HEK293 (cell line): ENCODE results near the gene RIPPLY2.

Experiments used
- KLF1 ChIP-seq: fragments of 450-650 bp; formaldehyde crosslinking; IDR thresholded peaks from 2 replicates; pipeline ENCODE4 v1.5.1; 2016; ENCODE audit warnings: missing biosample characterization, missing genetic modification characterization
- YY1 ChIP-seq: fragments of 450-650 bp; formaldehyde crosslinking; IDR thresholded peaks from 2 replicates; pipeline ENCODE4 v1.5.1; 2018; ENCODE audit warnings: missing biosample characterization, missing genetic modification characterization
- ZNF114 ChIP-seq: fragments of 450-650 bp; formaldehyde crosslinking; IDR thresholded peaks from 2 replicates; pipeline ENCODE4 v1.5.0; 2017; ENCODE audit warnings: missing biosample characterization, missing genetic modification characterization
- ZNF157 ChIP-seq: fragments of 450-650 bp; formaldehyde crosslinking; IDR thresholded peaks from 2 replicates; pipeline ENCODE4 v1.5.1; 2016; ENCODE audit warnings: missing biosample characterization, missing genetic modification characterization
- ZNF16 ChIP-seq: fragments of 450-650 bp; formaldehyde crosslinking; IDR thresholded peaks from 2 replicates; pipeline ENCODE4 v1.5.1; 2016; ENCODE audit warnings: low read depth, missing biosample characterization, missing genetic modification characterization
- ZNF747 ChIP-seq: fragments of 450-650 bp; formaldehyde crosslinking; IDR thresholded peaks from 2 replicates; pipeline ENCODE4 v1.5.1; 2016; ENCODE audit warnings: missing biosample characterization, missing genetic modification characterization
- TF ChIP-seq, protein P1 (sequence below): fragments of 450-650 bp; formaldehyde crosslinking; IDR thresholded peaks from 2 replicates; pipeline ENCODE4 v1.5.1; 2016; ENCODE audit warnings: missing biosample characterization, missing genetic modification characterization
- TF ChIP-seq, protein P2 (sequence below): fragments of 450-650 bp; formaldehyde crosslinking; IDR thresholded peaks from 2 replicates; pipeline ENCODE4 v1.5.1; 2016; ENCODE audit warnings: missing biosample characterization, missing genetic modification characterization
- TF ChIP-seq, protein P3 (sequence below): sonication (generic); formaldehyde crosslinking; IDR thresholded peaks from 2 replicates; pipeline ENCODE4 v1.8.1; 2022; ENCODE audit warnings: mild to moderate bottlenecking, moderate library complexity, missing genetic modification reagents
- TF ChIP-seq, protein P4 (sequence below): fragments of 450-650 bp; formaldehyde crosslinking; IDR thresholded peaks from 2 replicates; pipeline ENCODE4 v1.5.1; 2016; ENCODE audit warnings: missing biosample characterization, missing genetic modification characterization

DNA sequence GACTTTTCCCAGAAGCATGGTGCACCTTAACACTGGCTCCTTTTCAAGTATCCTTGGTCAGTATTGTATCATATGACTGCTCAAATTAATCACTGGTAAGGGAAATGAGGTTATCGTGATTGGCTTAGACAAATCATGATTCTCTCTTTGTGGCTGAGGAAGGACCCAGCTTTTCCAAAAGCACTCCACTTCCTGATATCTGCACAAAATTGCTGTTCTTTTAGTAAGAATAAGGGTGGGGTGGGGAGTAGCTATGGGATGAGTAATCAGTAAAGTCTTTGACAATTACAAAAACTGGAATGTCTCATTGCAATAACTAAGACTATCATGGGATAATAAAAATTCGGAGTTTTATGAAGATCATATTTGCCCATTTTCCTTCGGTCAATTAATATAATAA lies 9.0 kb upstream of the RIPPLY2 start:
- TF ChIP-seq KLF1: no peak
- TF ChIP-seq ZNF114: no peak
- TF ChIP-seq, protein P1, sequence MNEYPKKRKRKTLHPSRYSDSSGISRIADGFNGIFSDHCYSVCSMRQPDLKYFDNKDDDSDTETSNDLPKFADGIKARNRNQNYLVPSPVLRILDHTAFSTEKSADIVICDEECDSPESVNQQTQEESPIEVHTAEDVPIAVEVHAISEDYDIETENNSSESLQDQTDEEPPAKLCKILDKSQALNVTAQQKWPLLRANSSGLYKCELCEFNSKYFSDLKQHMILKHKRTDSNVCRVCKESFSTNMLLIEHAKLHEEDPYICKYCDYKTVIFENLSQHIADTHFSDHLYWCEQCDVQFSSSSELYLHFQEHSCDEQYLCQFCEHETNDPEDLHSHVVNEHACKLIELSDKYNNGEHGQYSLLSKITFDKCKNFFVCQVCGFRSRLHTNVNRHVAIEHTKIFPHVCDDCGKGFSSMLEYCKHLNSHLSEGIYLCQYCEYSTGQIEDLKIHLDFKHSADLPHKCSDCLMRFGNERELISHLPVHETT (tag by site-specific recombination): no peak
- TF ChIP-seq ZNF157 (tag by site-specific recombination): no peak
- TF ChIP-seq, protein P2, sequence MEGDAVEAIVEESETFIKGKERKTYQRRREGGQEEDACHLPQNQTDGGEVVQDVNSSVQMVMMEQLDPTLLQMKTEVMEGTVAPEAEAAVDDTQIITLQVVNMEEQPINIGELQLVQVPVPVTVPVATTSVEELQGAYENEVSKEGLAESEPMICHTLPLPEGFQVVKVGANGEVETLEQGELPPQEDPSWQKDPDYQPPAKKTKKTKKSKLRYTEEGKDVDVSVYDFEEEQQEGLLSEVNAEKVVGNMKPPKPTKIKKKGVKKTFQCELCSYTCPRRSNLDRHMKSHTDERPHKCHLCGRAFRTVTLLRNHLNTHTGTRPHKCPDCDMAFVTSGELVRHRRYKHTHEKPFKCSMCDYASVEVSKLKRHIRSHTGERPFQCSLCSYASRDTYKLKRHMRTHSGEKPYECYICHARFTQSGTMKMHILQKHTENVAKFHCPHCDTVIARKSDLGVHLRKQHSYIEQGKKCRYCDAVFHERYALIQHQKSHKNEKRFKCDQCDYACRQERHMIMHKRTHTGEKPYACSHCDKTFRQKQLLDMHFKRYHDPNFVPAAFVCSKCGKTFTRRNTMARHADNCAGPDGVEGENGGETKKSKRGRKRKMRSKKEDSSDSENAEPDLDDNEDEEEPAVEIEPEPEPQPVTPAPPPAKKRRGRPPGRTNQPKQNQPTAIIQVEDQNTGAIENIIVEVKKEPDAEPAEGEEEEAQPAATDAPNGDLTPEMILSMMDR: no peak
- TF ChIP-seq, protein P3, sequence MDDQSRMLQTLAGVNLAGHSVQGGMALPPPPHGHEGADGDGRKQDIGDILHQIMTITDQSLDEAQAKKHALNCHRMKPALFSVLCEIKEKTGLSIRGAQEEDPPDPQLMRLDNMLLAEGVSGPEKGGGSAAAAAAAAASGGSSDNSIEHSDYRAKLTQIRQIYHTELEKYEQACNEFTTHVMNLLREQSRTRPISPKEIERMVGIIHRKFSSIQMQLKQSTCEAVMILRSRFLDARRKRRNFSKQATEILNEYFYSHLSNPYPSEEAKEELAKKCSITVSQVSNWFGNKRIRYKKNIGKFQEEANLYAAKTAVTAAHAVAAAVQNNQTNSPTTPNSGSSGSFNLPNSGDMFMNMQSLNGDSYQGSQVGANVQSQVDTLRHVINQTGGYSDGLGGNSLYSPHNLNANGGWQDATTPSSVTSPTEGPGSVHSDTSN: no peak
- no peak for TF ChIP-seq ZNF747 (tag by site-specific recombination)
- TF ChIP-seq YY1 (tag by site-specific recombination): no peak
- TF ChIP-seq ZNF16 (tag by site-specific recombination): no peak
- TF ChIP-seq, protein P4, sequence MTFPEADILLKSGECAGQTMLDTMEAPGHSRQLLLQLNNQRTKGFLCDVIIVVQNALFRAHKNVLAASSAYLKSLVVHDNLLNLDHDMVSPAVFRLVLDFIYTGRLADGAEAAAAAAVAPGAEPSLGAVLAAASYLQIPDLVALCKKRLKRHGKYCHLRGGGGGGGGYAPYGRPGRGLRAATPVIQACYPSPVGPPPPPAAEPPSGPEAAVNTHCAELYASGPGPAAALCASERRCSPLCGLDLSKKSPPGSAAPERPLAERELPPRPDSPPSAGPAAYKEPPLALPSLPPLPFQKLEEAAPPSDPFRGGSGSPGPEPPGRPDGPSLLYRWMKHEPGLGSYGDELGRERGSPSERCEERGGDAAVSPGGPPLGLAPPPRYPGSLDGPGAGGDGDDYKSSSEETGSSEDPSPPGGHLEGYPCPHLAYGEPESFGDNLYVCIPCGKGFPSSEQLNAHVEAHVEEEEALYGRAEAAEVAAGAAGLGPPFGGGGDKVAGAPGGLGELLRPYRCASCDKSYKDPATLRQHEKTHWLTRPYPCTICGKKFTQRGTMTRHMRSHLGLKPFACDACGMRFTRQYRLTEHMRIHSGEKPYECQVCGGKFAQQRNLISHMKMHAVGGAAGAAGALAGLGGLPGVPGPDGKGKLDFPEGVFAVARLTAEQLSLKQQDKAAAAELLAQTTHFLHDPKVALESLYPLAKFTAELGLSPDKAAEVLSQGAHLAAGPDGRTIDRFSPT (tag by site-specific recombination): no peak
